ENCODE results near the gene STC2. TPM values are rescaled to one million over a fixed set of nuclear protein-coding genes. Genes with fewer than 3 reads are reported as not detected.

Gene STC2
- total RNA-seq, 4 donors from 2014 or later: 0.64 to 26.1 (median 1.9) TPM

DNA sequence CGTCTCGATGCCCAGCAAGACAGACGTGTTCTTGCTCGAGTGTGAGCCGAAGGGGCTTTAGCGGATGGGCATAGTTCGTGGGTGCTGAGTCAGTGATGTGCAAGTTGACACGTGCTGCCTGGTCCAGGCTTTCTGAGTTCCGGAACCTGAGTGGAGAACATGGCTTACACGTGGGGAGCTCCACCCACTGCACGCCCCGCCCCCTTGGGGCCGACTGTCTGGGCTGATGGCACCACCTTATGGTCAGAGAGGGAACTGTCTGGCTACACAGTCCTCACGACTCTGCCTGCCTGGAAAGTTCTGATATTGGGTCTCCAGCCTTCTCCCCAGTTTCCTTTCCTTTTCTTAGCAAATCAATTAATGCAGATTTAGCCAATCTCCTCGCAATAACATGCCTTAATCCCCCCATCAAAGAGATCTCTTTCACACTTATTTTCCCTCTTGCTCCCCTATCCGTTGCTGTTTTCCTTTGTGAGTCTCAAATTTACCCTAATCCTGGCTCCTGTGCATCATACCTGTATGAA, 3.8 kb upstream of the STC2 start:
- Histone ChIP-seq H3K9me3 (no peaks in the 10 kb centered on the region), H3K27ac (no peak overlapping the region), H3K4me1 (peaks cover 28 to 36% (median 29%) of the 10 kb centered on the region in 3 donors), H3K36me3 (no peaks in the 10 kb centered on the region), H3K27me3 (peaks cover 0 to 76% (median 8%) of the 10 kb centered on the region in 4 donors), H3K4me3 (no peak overlapping the region)
- TF ChIP-seq, protein P1, sequence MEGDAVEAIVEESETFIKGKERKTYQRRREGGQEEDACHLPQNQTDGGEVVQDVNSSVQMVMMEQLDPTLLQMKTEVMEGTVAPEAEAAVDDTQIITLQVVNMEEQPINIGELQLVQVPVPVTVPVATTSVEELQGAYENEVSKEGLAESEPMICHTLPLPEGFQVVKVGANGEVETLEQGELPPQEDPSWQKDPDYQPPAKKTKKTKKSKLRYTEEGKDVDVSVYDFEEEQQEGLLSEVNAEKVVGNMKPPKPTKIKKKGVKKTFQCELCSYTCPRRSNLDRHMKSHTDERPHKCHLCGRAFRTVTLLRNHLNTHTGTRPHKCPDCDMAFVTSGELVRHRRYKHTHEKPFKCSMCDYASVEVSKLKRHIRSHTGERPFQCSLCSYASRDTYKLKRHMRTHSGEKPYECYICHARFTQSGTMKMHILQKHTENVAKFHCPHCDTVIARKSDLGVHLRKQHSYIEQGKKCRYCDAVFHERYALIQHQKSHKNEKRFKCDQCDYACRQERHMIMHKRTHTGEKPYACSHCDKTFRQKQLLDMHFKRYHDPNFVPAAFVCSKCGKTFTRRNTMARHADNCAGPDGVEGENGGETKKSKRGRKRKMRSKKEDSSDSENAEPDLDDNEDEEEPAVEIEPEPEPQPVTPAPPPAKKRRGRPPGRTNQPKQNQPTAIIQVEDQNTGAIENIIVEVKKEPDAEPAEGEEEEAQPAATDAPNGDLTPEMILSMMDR (IDR thresholded peaks at IDR 0.05): peak; percentile 66 to 99 (median 95)
- no peak for TF ChIP-seq POLR2A (IDR thresholded peaks at IDR 0.05)
- intact Hi-C loops (cut with DNase I): loop anchor here (2.0 kb wide), 1 partner anchor 37 kb away; no protein-coding TSS in a partner anchor
- 31 to 35% methylated on average over 14 to 16 of the region's 16 CpGs for WGBS, 2 donors
- no peak for DNase-seq

DNA sequence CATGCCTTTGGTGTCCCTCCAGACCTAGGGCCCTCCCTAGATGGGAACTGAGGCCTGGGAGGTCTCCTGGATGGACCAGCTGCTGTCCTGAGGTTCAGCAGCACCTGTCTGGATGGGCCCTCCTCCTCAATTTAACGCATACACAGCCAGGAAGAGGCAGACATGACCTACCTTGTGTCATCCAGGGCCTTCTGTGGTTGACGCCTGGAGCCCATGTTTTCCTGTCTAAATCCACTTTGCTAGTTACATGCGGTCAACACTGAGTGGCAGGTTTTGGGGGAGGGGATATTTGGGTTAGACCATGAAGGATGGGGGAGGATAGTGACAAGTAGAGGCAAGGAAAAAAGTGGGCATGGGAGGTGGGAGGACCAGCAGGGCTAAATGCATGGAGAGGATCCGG, 3.1 kb upstream of the STC2 start:
- Histone ChIP-seq H3K36me3 (no peaks in the 10 kb centered on the region), H3K9me3 (no peaks in the 10 kb centered on the region), H3K4me1 (peaks cover 31 to 43% (median 32%) of the 10 kb centered on the region in 3 donors), H3K27ac (no peak overlapping the region), H3K27me3 (peaks cover 0 to 84% (median 11%) of the 10 kb centered on the region in 4 donors), H3K4me3 (no peak overlapping the region)
- WGBS, 2 donors: 87% methylated on average over 3 to 4 of the region's 4 CpGs
- intact Hi-C loops (cut with DNase I): no loop called here
- TF ChIP-seq POLR2A (IDR thresholded peaks at IDR 0.05): no peak
- TF ChIP-seq, protein P1 (IDR thresholded peaks at IDR 0.05): no peak
- DNase-seq: no peak

DNA sequence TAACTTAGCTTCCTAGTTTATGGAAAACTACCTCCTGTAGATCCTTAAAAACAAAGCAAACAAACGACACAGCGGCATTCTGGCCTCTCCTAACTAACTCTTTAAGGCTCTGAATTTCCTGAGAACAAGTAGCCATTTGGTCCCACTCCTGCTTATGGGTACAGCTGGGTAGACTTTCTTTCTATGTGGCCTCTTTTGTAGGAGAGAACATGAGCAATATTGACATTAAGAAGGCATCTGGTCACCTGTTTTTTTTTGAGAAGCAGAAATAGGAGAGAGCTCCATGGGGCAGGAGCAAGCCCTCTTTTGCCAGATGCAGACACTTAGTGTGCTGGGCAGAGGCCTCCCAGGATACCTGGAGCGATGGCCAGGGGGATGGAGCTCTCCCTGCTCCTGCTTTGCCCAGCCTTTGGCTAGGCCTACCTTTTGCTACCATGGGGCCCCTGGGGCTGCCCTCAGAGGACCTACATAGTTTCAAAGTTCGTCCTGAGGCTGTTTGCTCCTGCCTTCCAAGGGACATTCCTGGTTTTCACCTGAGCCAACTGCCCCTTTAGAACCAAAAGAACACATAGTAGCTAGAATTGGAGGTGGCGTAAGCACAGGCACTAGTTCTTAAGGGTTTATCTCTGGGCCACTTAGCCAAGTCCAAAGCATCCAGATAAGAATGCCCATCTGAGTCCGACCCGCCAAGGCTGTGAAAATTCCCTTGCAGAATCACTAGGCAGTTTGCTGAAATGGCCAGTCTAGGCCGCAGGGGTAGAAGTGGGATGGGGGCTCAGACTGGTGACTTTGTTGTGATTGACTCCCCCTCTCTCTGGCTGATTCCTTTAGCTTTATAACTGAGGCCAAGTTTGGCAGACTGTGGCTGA, 2.4 kb upstream of the STC2 start:
- Histone ChIP-seq H3K27me3 (peaks cover 0 to 84% (median 11%) of the 10 kb centered on the region in 4 donors), H3K27ac (no peak overlapping the region)
- DNase-seq: no peak

DNA sequence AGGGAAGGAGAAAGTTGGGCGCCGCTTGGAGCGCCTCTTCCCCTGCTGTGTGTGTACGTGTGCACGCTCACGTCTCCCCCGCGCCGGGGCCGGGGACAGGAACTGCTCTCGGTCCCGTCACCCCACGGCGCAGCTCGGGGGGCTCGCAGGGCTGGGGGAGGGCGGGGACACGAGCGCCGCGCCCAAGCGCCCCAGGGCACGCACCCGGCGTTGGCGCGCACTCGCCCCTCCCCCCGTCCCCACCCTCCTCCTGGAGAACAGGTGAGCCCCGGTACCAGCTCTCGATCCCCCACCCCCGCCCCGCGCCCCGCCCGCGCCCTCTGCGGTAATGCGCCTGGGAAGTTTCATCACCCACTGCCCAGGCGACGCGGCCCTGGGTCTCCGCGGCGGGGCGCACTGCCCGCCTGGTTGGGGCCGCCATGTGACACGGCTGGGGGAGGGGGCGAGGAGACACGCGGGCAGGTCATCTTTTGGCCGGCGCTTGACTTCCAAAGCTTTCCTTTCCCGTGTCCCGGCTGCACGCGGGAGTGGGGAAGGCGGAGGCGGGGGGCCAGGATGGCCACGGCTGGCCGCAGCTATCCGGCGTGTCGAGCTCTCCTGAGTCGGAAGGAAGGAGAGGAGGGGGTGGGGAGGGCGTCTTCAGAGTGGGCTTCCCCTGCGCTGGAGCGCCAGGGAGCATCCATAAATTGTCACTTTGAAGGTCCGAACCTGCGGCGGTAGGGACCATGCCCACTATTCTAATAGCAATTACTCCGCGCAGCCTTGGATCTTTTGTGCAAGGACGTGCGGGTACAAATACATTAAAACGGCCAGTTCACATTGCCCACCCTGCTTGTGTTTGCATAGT, 1.5 kb upstream of the STC2 start:
- intact Hi-C loops (cut with DNase I): no loop called here
- H3K4me3 ChIP-seq: peak overlapping the region; percentile 24 to 66 (median 42)

More for the DNA sequence above, 2.4 kb upstream of the STC2 start:
- no peak overlapping the region for H3K4me3 ChIP-seq
- intact Hi-C loops (cut with DNase I): no loop called here
- TF ChIP-seq, protein P1 (IDR thresholded peaks at IDR 0.05): no peak
- TF ChIP-seq POLR2A (IDR thresholded peaks at IDR 0.05): no peak
- peaks cover 31 to 46% (median 32%) of the 10 kb centered on the region in 3 donors for H3K4me1 ChIP-seq
- WGBS, 2 donors: 89 to 92% methylated on average over 4 to 5 of the region's 8 CpGs
- H3K36me3 ChIP-seq: no peaks in the 10 kb centered on the region
- H3K9me3 ChIP-seq: no peaks in the 10 kb centered on the region

More for the DNA sequence above, 1.5 kb upstream of the STC2 start:
- no peaks in the 10 kb centered on the region for H3K9me3 ChIP-seq
- WGBS, 2 donors: 46 to 49% methylated on average over 10 to 13 of the region's 77 CpGs
- H3K36me3 ChIP-seq: no peaks in the 10 kb centered on the region
- peak overlapping the region in 1 of 4 donors; percentile 31 for H3K27ac ChIP-seq
- no peak for TF ChIP-seq POLR2A (IDR thresholded peaks at IDR 0.05)
- TF ChIP-seq, protein P1 (IDR thresholded peaks at IDR 0.05): no peak
- no peak for DNase-seq
- peaks cover 0 to 84% (median 11%) of the 10 kb centered on the region in 4 donors for H3K27me3 ChIP-seq
- H3K4me1 ChIP-seq: peaks cover 31 to 54% (median 32%) of the 10 kb centered on the region in 3 donors
